HEK293 (cell line): ENCODE results near the gene SH3TC1.

Source experiments
- CTCF ChIA-PET: fragments of 350-600 bp; formaldehyde crosslinking; extraction: SDS; loops from one replicate; lab custom pipeline; 2021; ENCODE audit warnings: antibody characterized with exemption; lab: Yijun Ruan, JAX
- POLR2A ChIA-PET: fragments of 300-600 bp; formaldehyde crosslinking; extraction: SDS; loops from one replicate; lab custom pipeline; 2020; ENCODE audit warnings: antibody characterized with exemption, inconsistent platforms; lab: Yijun Ruan, JAX
- H3K27ac ChIP-seq: fragments of 200-500 bp; sonication (Bioruptor generic); 2 replicates; pipeline ENCODE4 v1.5.1; 2014; ENCODE audit warnings: low read depth, low read length, control low read depth, inconsistent platforms; ENCODE audit errors: extremely low read depth
- H3K36me3 ChIP-seq, 2 experiments: fragments of 200-500 bp in 1 of 2; sonication (Bioruptor generic) in 1 of 2; 1 replicate in 1 of 2; 2 replicates in 1 of 2; pipeline ENCODE4 v1.5.1; 2014 to 2017; ENCODE audit warnings: inconsistent platforms in 2 of 2, low read length in 2 of 2; ENCODE audit not compliant: control insufficient read depth in 2 of 2, insufficient read depth in 1 of 2
- H3K4me1 ChIP-seq: fragments of 200-500 bp; sonication (Bioruptor generic); 2 replicates; pipeline ENCODE4 v1.5.1; 2014; ENCODE audit warnings: mild to moderate bottlenecking, low read length, inconsistent platforms; ENCODE audit not compliant: control insufficient read depth, insufficient read depth
- H3K4me3 ChIP-seq: 2 replicates; pipeline ENCODE4 v1.5.1; 2011; ENCODE audit warnings: low read depth, mild to moderate bottlenecking, control low read depth, low read length, moderate library complexity
- H3K9me3 ChIP-seq: fragments of 200-500 bp; sonication (Bioruptor generic); 2 replicates; pipeline ENCODE4 v1.5.1; 2014; ENCODE audit warnings: low read depth, low read length, inconsistent platforms; ENCODE audit not compliant: control insufficient read depth, insufficient read depth
- EGR2 ChIP-seq: fragments of 450-650 bp; formaldehyde crosslinking; IDR thresholded peaks from 2 replicates; pipeline ENCODE4 v1.5.1; 2016; ENCODE audit warnings: low read depth, missing biosample characterization, missing genetic modification characterization
- GLIS2 ChIP-seq: fragments of 450-650 bp; formaldehyde crosslinking; IDR thresholded peaks from 2 replicates; pipeline ENCODE4 v1.5.1; 2016; ENCODE audit warnings: missing biosample characterization, missing genetic modification characterization
- IKZF3 ChIP-seq: fragments of 450-650 bp; IDR thresholded peaks from 2 replicates; pipeline ENCODE4 v1.5.0; 2018; ENCODE audit warnings: missing biosample characterization, mild to moderate bottlenecking, missing genetic modification characterization, moderate library complexity
- KLF1 ChIP-seq: fragments of 450-650 bp; formaldehyde crosslinking; IDR thresholded peaks from 2 replicates; pipeline ENCODE4 v1.5.1; 2016; ENCODE audit warnings: missing biosample characterization, missing genetic modification characterization
- OSR2 ChIP-seq: fragments of 450-650 bp; formaldehyde crosslinking; IDR thresholded peaks from 2 replicates; pipeline ENCODE4 v1.5.1; 2016; ENCODE audit warnings: missing biosample characterization, missing genetic modification characterization
- PBX3 ChIP-seq: sonication (generic); formaldehyde crosslinking; IDR thresholded peaks from 2 replicates; pipeline ENCODE4 v1.8.1; 2022; ENCODE audit warnings: mild to moderate bottlenecking, moderate library complexity, missing genetic modification reagents
- ZFP37 ChIP-seq: fragments of 450-650 bp; formaldehyde crosslinking; IDR thresholded peaks from 2 replicates; pipeline ENCODE4 v1.5.1; 2016; ENCODE audit warnings: missing biosample characterization, missing genetic modification characterization
- ZNF174 ChIP-seq: fragments of 450-650 bp; formaldehyde crosslinking; IDR thresholded peaks from 2 replicates; pipeline ENCODE4 v1.5.0; 2017; ENCODE audit warnings: missing biosample characterization, mild to moderate bottlenecking, missing genetic modification characterization
- ZNF341 ChIP-seq: fragments of 450-650 bp; formaldehyde crosslinking; IDR thresholded peaks from 2 replicates; pipeline ENCODE4; 2016; ENCODE audit warnings: low read depth, missing biosample characterization, missing genetic modification characterization
- ZNF398 ChIP-seq: fragments of 450-650 bp; formaldehyde crosslinking; IDR thresholded peaks from 2 replicates; pipeline ENCODE4 v1.5.1; 2017; ENCODE audit warnings: missing biosample characterization, missing genetic modification characterization
- ZNF488 ChIP-seq: fragments of 450-650 bp; formaldehyde crosslinking; IDR thresholded peaks from 2 replicates; pipeline ENCODE4 v1.5.1; 2016; ENCODE audit warnings: missing biosample characterization, missing genetic modification characterization
- ZNF596 ChIP-seq: fragments of 450-650 bp; IDR thresholded peaks from 2 replicates; pipeline ENCODE4 v1.5.0; 2018; ENCODE audit warnings: missing biosample characterization, mild to moderate bottlenecking, missing genetic modification characterization, moderate library complexity
- ZNF777 ChIP-seq: fragments of 450-650 bp; formaldehyde crosslinking; IDR thresholded peaks from 2 replicates; pipeline ENCODE4 v1.5.1; 2017; ENCODE audit warnings: missing biosample characterization, missing genetic modification characterization, borderline replicate concordance
- ZNF792 ChIP-seq: fragments of 450-650 bp; formaldehyde crosslinking; IDR thresholded peaks from 2 replicates; pipeline ENCODE4 v1.5.1; 2016; ENCODE audit warnings: missing biosample characterization, missing genetic modification characterization
- ZSCAN30 ChIP-seq: fragments of 450-650 bp; IDR thresholded peaks from 2 replicates; pipeline ENCODE4 v1.5.1; 2018; ENCODE audit warnings: missing biosample characterization, mild to moderate bottlenecking, missing genetic modification characterization, moderate library complexity
- TF ChIP-seq, protein P1 (sequence below): fragments of 450-650 bp; formaldehyde crosslinking; IDR thresholded peaks from 2 replicates; pipeline ENCODE4 v1.5.1; 2016; ENCODE audit warnings: missing biosample characterization, missing genetic modification characterization
- TF ChIP-seq, protein P2 (sequence below): fragments of 450-650 bp; formaldehyde crosslinking; IDR thresholded peaks from 2 replicates; pipeline ENCODE4 v1.5.1; 2016; ENCODE audit warnings: missing biosample characterization, missing genetic modification characterization
- TF ChIP-seq, protein P3 (sequence below): fragments of 450-650 bp; formaldehyde crosslinking; IDR thresholded peaks from 2 replicates; pipeline ENCODE4 v1.5.1; 2016; ENCODE audit warnings: missing biosample characterization, missing genetic modification characterization

Gene SH3TC1

GRCh38 chr4:8182858-8183725, 16.0 kb upstream of the SH3TC1 start (continued):
- TF ChIP-seq, protein P1, sequence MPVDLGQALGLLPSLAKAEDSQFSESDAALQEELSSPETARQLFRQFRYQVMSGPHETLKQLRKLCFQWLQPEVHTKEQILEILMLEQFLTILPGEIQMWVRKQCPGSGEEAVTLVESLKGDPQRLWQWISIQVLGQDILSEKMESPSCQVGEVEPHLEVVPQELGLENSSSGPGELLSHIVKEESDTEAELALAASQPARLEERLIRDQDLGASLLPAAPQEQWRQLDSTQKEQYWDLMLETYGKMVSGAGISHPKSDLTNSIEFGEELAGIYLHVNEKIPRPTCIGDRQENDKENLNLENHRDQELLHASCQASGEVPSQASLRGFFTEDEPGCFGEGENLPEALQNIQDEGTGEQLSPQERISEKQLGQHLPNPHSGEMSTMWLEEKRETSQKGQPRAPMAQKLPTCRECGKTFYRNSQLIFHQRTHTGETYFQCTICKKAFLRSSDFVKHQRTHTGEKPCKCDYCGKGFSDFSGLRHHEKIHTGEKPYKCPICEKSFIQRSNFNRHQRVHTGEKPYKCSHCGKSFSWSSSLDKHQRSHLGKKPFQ, result no peak
- peak; percentile 53; the same call in 1 of the 2 replicates for TF ChIP-seq ZSCAN30 (tag by site-specific recombination)
- TF ChIP-seq ZNF341, result 0 out of 2 replicates have a peak, but pooled peaks have one; percentile 32
- TF ChIP-seq GLIS2 (tag by site-specific recombination), result peak; percentile 44; the same call in 1 of the 2 replicates
- TF ChIP-seq ZFP37 (tag by site-specific recombination), result no peak
- no peak for TF ChIP-seq PBX3 (CRISPR knock-in tag)
- no peak for TF ChIP-seq ZNF398 (tag by site-specific recombination)
- peak; percentile 69 for TF ChIP-seq KLF1
- no peak for TF ChIP-seq IKZF3 (tag by site-specific recombination)
- TF ChIP-seq OSR2 (tag by site-specific recombination), result peak; percentile 75
- TF ChIP-seq ZNF596 (tag by site-specific recombination), result no peak

DNA sequence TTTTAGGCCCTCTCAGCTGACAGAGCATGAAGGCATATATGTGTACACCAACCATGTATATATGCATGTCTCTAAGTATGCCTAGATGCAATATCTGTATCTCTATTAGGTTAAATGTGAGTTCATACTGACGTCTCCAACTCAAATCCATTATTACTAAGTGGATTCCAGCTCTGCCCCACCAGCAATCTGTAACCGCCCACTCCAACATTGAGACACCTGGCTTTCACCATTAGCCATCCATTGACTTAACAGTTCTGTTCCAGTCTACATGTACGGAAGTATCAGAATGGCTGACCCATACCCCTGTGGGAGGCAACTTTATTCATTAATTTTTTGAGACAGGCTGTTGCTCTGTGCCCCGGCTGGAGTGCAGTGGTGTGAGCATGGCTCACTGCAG, 15.0 kb upstream of the SH3TC1 start:
- H3K36me3 ChIP-seq, result no peaks in the 10 kb centered on the region
- H3K4me3 ChIP-seq, result no peak overlapping the region
- POLR2A ChIA-PET, result interaction anchor here (0.6 kb wide), 1 partner anchor 174 kb away, joined by 3 read pairs; no protein-coding TSS in a partner anchor
- no peak for TF ChIP-seq ZNF777 (tag by site-specific recombination)
- no peak for TF ChIP-seq ZNF174 (tag by site-specific recombination)
- TF ChIP-seq, protein P2, sequence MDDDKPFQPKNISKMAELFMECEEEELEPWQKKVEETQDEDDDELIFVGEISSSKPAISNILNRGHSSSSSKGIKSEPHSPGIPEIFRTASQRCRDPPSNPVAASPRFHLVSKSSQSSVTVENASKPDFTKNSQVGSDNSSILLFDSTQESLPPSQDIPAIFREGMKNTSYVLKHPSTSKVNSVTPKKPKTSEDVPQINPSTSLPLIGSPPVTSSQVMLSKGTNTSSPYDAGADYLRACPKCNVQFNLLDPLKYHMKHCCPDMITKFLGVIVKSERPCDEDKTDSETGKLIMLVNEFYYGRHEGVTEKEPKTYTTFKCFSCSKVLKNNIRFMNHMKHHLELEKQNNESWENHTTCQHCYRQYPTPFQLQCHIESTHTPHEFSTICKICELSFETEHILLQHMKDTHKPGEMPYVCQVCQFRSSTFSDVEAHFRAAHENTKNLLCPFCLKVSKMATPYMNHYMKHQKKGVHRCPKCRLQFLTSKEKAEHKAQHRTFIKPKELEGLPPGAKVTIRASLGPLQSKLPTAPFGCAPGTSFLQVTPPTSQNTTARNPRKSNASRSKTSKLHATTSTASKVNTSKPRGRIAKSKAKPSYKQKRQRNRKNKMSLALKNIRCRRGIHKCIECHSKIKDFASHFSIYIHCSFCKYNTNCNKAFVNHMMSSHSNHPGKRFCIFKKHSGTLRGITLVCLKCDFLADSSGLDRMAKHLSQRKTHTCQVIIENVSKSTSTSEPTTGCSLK (tag by site-specific recombination), result no peak
- no peak for TF ChIP-seq ZNF792 (tag by site-specific recombination)
- TF ChIP-seq, protein P3, sequence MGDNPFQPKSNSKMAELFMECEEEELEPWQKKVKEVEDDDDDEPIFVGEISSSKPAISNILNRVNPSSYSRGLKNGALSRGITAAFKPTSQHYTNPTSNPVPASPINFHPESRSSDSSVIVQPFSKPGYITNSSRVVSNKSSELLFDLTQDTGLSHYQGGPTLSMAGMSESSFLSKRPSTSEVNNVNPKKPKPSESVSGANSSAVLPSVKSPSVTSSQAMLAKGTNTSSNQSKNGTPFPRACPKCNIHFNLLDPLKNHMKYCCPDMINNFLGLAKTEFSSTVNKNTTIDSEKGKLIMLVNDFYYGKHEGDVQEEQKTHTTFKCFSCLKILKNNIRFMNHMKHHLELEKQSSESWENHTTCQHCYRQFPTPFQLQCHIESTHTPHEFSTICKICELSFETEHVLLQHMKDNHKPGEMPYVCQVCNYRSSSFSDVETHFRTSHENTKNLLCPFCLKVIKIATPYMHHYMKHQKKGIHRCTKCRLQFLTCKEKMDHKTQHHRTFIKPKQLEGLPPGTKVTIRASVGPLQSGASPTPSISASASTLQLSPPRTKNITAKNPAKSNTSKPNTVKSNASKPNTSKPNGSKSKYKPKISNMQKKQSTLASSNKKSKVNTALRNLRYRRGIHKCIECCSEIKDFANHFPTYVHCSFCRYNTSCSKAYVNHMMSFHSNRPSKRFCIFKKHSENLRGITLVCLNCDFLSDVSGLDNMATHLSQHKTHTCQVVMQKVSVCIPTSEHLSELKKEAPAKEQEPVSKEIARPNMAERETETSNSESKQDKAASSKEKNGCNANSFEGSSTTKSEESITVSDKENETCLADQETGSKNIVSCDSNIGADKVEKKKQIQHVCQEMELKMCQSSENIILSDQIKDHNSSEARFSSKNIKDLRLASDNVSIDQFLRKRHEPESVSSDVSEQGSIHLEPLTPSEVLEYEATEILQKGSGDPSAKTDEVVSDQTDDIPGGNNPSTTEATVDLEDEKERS, result no peak
- no peak for TF ChIP-seq EGR2 (tag by site-specific recombination)
- no peak for TF ChIP-seq ZNF488
- no peaks in the 10 kb centered on the region; the same call in 1 of the 2 replicates for H3K4me1 ChIP-seq
- no peak overlapping the region for H3K27ac ChIP-seq
- CTCF ChIA-PET, result interaction anchor here (0.5 to 0.9 kb wide), 3 partner anchors 9 to 724 kb away, joined by 3 to 4 read pairs (median 3); no protein-coding TSS in a partner anchor
- H3K9me3 ChIP-seq, result no peaks in the 10 kb centered on the region
